LoVo (cell line): ENCODE measurements around the gene SEPTIN10.

ENCODE experiments used
- DNase-seq: peaks from one replicate; pipeline ENCODE4 v3.0.0-alpha.2; 2016; ENCODE audit warnings: low spot score

Gene SEPTIN10

DNA sequence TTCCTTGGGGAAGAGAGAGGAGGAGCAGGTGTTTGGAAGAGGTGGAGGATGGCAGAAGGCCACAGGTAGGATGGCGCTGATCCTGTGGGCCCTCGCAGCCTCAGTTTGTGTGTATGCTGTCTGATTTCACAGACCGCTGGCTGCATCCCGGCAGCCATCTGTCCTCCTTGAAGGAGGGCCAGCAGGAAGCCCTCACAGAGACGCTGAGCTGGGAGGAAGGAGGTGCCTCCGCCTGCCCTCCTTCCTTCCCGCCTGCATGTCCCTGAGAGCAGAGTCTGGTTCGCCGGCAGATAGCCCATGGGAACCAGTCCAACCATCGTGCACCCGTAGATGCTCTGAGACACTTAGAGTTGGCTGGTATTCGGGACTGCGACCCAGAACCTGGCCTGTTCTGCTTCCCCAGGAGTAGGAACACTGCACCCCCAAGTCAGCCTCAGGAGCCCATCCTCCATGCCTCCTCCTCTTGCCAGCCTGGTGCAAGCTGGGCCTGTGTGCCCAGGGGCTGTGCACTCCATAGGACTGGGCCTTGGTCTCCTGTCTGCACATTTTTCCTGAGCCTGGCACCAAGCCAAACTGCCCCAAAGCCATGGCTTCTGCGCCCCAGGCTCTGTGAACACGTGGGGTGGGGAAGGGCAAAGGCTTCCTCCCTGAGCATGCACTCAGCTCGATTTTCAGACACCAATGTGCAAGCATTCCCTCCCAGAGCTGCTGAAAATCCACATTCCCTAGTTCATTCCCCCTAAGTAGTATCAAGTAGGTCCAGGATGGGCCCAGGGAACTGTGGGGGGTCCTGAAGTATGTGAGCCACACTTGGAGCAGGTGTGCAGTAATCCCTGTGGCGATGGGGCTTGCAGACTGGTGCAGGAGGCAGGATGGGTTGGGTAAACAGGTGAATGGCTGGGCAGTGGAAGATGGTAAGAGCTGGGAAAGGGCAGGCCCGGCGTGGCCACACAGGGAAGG is 115.6 kb downstream of the SEPTIN10 start:
- no peak for DNase-seq

DNA sequence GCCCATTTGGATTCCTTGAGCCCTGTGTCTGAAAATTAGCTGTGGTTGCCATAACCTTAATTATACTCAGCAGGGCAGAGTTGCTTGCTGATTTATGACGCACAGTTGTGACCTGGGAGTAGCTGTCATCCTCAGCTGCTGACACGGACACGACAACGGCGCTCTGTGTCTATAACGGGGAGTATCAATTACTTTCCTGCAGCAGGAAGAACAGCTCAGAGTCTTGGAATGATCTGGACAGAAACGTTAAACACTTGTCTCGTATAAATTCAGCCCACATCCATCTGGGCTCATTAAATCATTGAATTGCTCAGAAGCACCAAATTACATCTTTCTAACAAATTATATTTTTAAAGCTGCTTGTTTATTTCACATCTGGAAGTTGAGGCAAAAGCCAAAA is 116.3 kb downstream of the SEPTIN10 start:
- DNase-seq, result no peak

GRCh38 chr2:109494351-109494750 is 119.4 kb downstream of the SEPTIN10 start:
- DNase-seq, result no peak

DNA sequence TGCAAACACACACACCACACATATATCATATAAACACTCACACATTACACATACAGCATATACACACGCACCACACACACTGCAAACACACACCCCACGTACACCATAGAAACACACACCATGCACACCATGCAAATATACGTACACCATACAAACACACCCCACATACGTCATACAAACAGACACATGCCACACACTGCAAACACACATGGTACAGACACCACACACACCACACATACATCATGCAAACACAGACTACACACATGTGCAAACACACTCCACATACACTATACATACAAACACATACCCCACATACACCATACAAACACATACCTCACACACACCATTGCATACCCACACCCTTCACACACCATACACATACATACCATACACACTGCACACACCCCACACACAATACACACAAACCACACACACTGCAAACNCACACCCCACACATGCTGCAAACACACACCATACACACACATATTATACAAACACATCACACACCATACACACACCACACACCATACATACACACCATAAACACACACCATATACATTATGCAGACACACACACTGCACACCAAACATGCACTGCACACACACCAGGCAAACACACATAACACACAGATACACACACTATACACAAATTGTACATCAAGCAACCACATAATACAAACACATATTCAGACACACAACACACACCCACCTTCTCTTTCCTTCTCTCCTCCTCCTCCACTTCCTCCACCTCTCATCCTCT is 120.4 kb downstream of the SEPTIN10 start:
- DNase-seq, result no peak
